H9 (cell line): ENCODE results near the gene AKT1. TPM values are rescaled to one million over a fixed set of nuclear protein-coding genes. Genes with fewer than 3 reads are reported as not detected.

ENCODE experiments used
- DNase-seq: peaks from one replicate; pipeline ENCODE4 v3.0.0-alpha.2; 2017
- H2AFZ ChIP-seq: one replicate; pipeline ENCODE4 v1.6.1; 2013; ENCODE audit warnings: mild to moderate bottlenecking, low read length, control low read depth, moderate library complexity
- H2AK5ac ChIP-seq: 2 replicates; pipeline ENCODE4 v1.6.1; 2013; ENCODE audit warnings: low read length, control low read depth, mixed read lengths; ENCODE audit not compliant: insufficient read length
- H2BK120ac ChIP-seq: one replicate; pipeline ENCODE4 v1.6.1; 2013; ENCODE audit warnings: low read depth, mild to moderate bottlenecking, low read length, control low read depth, inconsistent platforms; ENCODE audit not compliant: poor library complexity, severe bottlenecking
- H2BK12ac ChIP-seq: 2 replicates; pipeline ENCODE4 v1.6.1; 2013; ENCODE audit warnings: low read length, control low read depth, mixed read lengths, low read depth; ENCODE audit not compliant: insufficient read length
- H2BK15ac ChIP-seq: 2 replicates; pipeline ENCODE4 v1.6.1; 2013; ENCODE audit warnings: low read depth, low read length, control low read depth
- H2BK20ac ChIP-seq: one replicate; pipeline ENCODE4 v1.6.1; 2013; ENCODE audit warnings: low read depth, mild to moderate bottlenecking, low read length, control low read depth, inconsistent platforms; ENCODE audit not compliant: poor library complexity, severe bottlenecking
- H2BK5ac ChIP-seq: 2 replicates; pipeline ENCODE4 v1.6.1; 2013; ENCODE audit warnings: low read length, control low read depth, mixed read lengths; ENCODE audit not compliant: insufficient read length
- H3K14ac ChIP-seq: 2 replicates; pipeline ENCODE4 v1.6.1; 2013; ENCODE audit warnings: low read length, control low read depth; ENCODE audit not compliant: insufficient read depth
- H3K18ac ChIP-seq: 2 replicates; pipeline ENCODE4 v1.6.1; 2013; ENCODE audit warnings: low read depth, mild to moderate bottlenecking, mixed read lengths, low read length, control low read depth; ENCODE audit not compliant: insufficient read length
- H3K23ac ChIP-seq: 2 replicates; pipeline ENCODE4 v1.6.1; 2013; ENCODE audit warnings: low read length, control low read depth, mixed read lengths, low read depth; ENCODE audit not compliant: insufficient read length
- H3K23me2 ChIP-seq: 2 replicates; pipeline ENCODE4 v1.6.1; 2013; ENCODE audit warnings: low read depth, mild to moderate bottlenecking, mixed read lengths, low read length, control low read depth; ENCODE audit not compliant: insufficient read length, poor library complexity, severe bottlenecking
- H3K27ac ChIP-seq: 2 replicates; pipeline ENCODE4 v1.5.1; 2013; ENCODE audit warnings: low read length, control low read depth, mixed read lengths, low read depth; ENCODE audit not compliant: insufficient read length
- H3K27me3 ChIP-seq: 2 replicates; pipeline ENCODE4 v1.6.1; 2013; ENCODE audit warnings: low read length, control low read depth, inconsistent platforms; ENCODE audit not compliant: insufficient read depth
- H3K4ac ChIP-seq: 2 replicates; pipeline ENCODE4 v1.6.1; 2013; ENCODE audit warnings: low read depth, mild to moderate bottlenecking, control low read depth, inconsistent platforms, low read length, moderate library complexity
- H3K4me1 ChIP-seq: 2 replicates; pipeline ENCODE4 v1.6.1; 2013; ENCODE audit warnings: low read length, control low read depth, inconsistent platforms; ENCODE audit not compliant: insufficient read depth
- H3K4me2 ChIP-seq: 2 replicates; pipeline ENCODE4 v1.6.1; 2013; ENCODE audit warnings: low read length, control low read depth, mixed read lengths; ENCODE audit not compliant: insufficient read length, insufficient read depth
- H3K56ac ChIP-seq: 2 replicates; pipeline ENCODE4 v1.6.1; 2013; ENCODE audit warnings: low read depth, mild to moderate bottlenecking, mixed read lengths, low read length, control low read depth; ENCODE audit not compliant: insufficient read length
- H3K79me1 ChIP-seq: 2 replicates; pipeline ENCODE4 v1.6.1; 2013; ENCODE audit warnings: low read depth, mild to moderate bottlenecking, moderate library complexity, low read length, control low read depth, inconsistent platforms; ENCODE audit not compliant: insufficient read depth, poor library complexity, severe bottlenecking
- H3K79me2 ChIP-seq: 2 replicates; pipeline ENCODE4 v1.6.1; 2013; ENCODE audit warnings: low read length, control low read depth, inconsistent platforms; ENCODE audit not compliant: insufficient read depth
- H3K9ac ChIP-seq: 2 replicates; pipeline ENCODE4 v1.6.1; 2013; ENCODE audit warnings: low read length, control low read depth, mixed read lengths; ENCODE audit not compliant: insufficient read length; ENCODE audit errors: extremely low read depth
- H3K9me3 ChIP-seq: one replicate; pipeline ENCODE4 v1.6.1; 2013; ENCODE audit warnings: low read depth, low read length, inconsistent platforms; ENCODE audit not compliant: control insufficient read depth
- H3T11ph ChIP-seq: one replicate; pipeline ENCODE4 v1.6.1; 2013; ENCODE audit warnings: mild to moderate bottlenecking, low read length, control low read depth, inconsistent platforms
- H4K20me1 ChIP-seq: one replicate; pipeline ENCODE4 v1.6.1; 2013; ENCODE audit not compliant: control insufficient read depth, insufficient read length, insufficient read depth
- H4K5ac ChIP-seq: 2 replicates; pipeline ENCODE4 v1.6.1; 2013; ENCODE audit warnings: low read depth, mild to moderate bottlenecking, mixed read lengths, low read length, control low read depth; ENCODE audit not compliant: insufficient read length
- H4K8ac ChIP-seq: replicated peaks from 2 replicates; pipeline ENCODE4 v1.6.1; 2013; ENCODE audit warnings: low read length, control low read depth, mixed read lengths, low read depth; ENCODE audit not compliant: insufficient read length
- H4K91ac ChIP-seq: 2 replicates; pipeline ENCODE4 v1.6.1; 2013; ENCODE audit warnings: low read depth, mild to moderate bottlenecking, moderate library complexity, mixed read lengths, low read length, control low read depth; ENCODE audit not compliant: insufficient read length
- H3K27ac Mint-ChIP-seq, 3 experiments: 2 replicates in 2 of 3; 3 replicates in 1 of 3; pipeline ENCODE4 v1.8.0; 2020 to 2021; ENCODE audit warnings: mixed read lengths in 3 of 3, mild to moderate bottlenecking in 1 of 3, moderate library complexity in 1 of 3
- H3K27me3 Mint-ChIP-seq: 2 replicates; pipeline ENCODE4 v1.8.0; 2021; ENCODE audit warnings: low read depth, mild to moderate bottlenecking, moderate library complexity, mixed read lengths
- H3K36me3 Mint-ChIP-seq, 3 experiments: 2 replicates in 2 of 3; 3 replicates in 1 of 3; pipeline ENCODE4 v1.8.0; 2020 to 2021; ENCODE audit warnings: low read depth in 3 of 3, mixed read lengths in 3 of 3; ENCODE audit not compliant: insufficient read depth in 1 of 3
- H3K4me1 Mint-ChIP-seq, 2 experiments: 2 replicates each; pipeline ENCODE4 v1.8.0; 2020; ENCODE audit warnings: mixed read lengths in 2 of 2
- H3K4me3 Mint-ChIP-seq, 2 experiments: 2 replicates in 1 of 2; 3 replicates in 1 of 2; pipeline ENCODE4 v1.8.0; 2020 to 2021; ENCODE audit warnings: mild to moderate bottlenecking in 2 of 2, mixed read lengths in 2 of 2, moderate library complexity in 1 of 2
- H3K9me3 Mint-ChIP-seq, 2 experiments: 2 replicates in 1 of 2; 3 replicates in 1 of 2; pipeline ENCODE4 v1.8.0; 2020; ENCODE audit warnings: mild to moderate bottlenecking in 2 of 2, mixed read lengths in 2 of 2, moderate library complexity in 1 of 2
- CTCF ChIP-seq: fragments of 200-600 bp; sonication (generic); conservative IDR thresholded peaks from 3 replicates; pipeline ENCODE4 v1.8.0; 2021; ENCODE audit warnings: antibody characterized with exemption, mild to moderate bottlenecking
- WGBS: extraction: QIAGEN DNeasy Blood & Tissue Kit; methylation state at CpG from one replicate; pipeline ENCODE4 v1.1.7; 2013; ENCODE audit warnings: missing lambda C conversion rate, low lambda C conversion rate, mixed read lengths; ENCODE audit not compliant: insufficient read length; ENCODE audit errors: extremely low coverage; 5-methylcytosine and 5-hydroxymethylcytosine counted together
- total RNA-seq: library from RNA; stranded (reverse); gene quantifications from 2 replicates; pipeline ENCODE4 v1.2.1, GENCODE V29; 2021

AKT1 gene
- total RNA-seq, 1 experiment from 2014 or later = 101 TPM

GRCh38 chr14:104820669-104821228 lies 25.2 kb upstream of the AKT1 start:
- Histone ChIP-seq H4K8ac (no peak overlapping the region), H3K23me2 (peaks cover 11% of the 10 kb centered on the region), H3K27ac (no peak overlapping the region), H3T11ph (no peak overlapping the region), H3K56ac (no peak overlapping the region), H3K23ac (no peak overlapping the region), H2AFZ (no peak overlapping the region), H4K20me1 (no peaks in the 10 kb centered on the region), H3K4me2 (no peak overlapping the region), H4K91ac (no peak overlapping the region), H3K79me2 (no peaks in the 10 kb centered on the region), H3K9me3 (no peaks in the 10 kb centered on the region), H2BK12ac (no peak overlapping the region), H4K5ac (no peak overlapping the region), H3K27me3 (peaks cover 5% of the 10 kb centered on the region; the same call in 1 of the 2 replicates), H3K4me1 (no peaks in the 10 kb centered on the region), H2BK5ac (no peak overlapping the region), H3K4ac (no peak overlapping the region), H2BK20ac (no peak overlapping the region), H2BK15ac (no peak overlapping the region), H3K18ac (no peak overlapping the region), H3K79me1 (no peaks in the 10 kb centered on the region), H3K14ac (no peak overlapping the region), H2BK120ac (no peak overlapping the region), H3K9ac (no peak overlapping the region), H2AK5ac (no peak overlapping the region)
- H3K4me1 Mint-ChIP-seq = peaks cover 16 to 21% of the 10 kb centered on the region in 2 experiments
- peaks cover 10 to 12% of the 10 kb centered on the region in 2 experiments for H3K9me3 Mint-ChIP-seq
- TF ChIP-seq CTCF = peak; percentile 64
- H3K27me3 Mint-ChIP-seq = peaks cover 26% of the 10 kb centered on the region
- H3K27ac Mint-ChIP-seq = no peak overlapping the region
- peak; percentile 85 for DNase-seq
- H3K4me3 Mint-ChIP-seq = no peak overlapping the region; a peak in 1 of 5 replicates
- WGBS = no CpG with 5 or more reads among the region's 22 CpGs
- peaks cover 5 to 16% (median 6%) of the 10 kb centered on the region in 3 experiments; a peak in 6 of 7 replicates for H3K36me3 Mint-ChIP-seq
